Lower leg skin (tissue), 3 donors: ENCODE data around the gene GOLGA5.

Experiments used
- POLR2A ChIP-seq, 2 donors: fragments of 450-650 bp; IDR thresholded peaks; one replicate each; pipeline ENCODE4 v1.6.1; 2016 to 2017; ENCODE audit warnings: antibody characterized with exemption in 2 of 2, mild to moderate bottlenecking in 1 of 2, moderate library complexity in 1 of 2
- TF ChIP-seq, protein P1 (sequence below), 3 donors: fragments of 450-650 bp; IDR thresholded peaks; one replicate each; pipeline ENCODE4 v1.5.1; 2016; ENCODE audit warnings: antibody characterized with exemption in 3 of 3, mild to moderate bottlenecking in 3 of 3, moderate library complexity in 2 of 3

DNA sequence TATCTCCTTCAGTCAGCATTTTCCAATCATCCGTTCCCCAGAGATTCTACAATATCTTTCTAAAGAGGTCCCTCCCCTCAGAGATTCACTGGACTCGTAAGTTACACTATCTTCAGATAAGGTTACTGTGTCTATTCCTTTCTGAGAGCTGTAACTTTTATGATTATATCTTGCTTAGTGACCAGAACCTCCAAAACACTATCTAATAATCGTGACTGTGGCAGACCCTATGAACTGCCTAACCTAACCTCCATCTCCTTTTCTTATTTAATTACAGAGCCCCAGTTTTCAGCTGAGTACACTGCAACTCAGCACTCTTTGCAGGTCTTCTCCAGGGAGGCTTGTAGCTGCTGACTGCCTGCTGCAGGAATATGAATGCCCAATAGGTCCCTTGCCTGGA lies 90.3 kb downstream of the GOLGA5 start:
- no peak for TF ChIP-seq POLR2A (IDR thresholded peaks at IDR 0.05)
- TF ChIP-seq, protein P1, sequence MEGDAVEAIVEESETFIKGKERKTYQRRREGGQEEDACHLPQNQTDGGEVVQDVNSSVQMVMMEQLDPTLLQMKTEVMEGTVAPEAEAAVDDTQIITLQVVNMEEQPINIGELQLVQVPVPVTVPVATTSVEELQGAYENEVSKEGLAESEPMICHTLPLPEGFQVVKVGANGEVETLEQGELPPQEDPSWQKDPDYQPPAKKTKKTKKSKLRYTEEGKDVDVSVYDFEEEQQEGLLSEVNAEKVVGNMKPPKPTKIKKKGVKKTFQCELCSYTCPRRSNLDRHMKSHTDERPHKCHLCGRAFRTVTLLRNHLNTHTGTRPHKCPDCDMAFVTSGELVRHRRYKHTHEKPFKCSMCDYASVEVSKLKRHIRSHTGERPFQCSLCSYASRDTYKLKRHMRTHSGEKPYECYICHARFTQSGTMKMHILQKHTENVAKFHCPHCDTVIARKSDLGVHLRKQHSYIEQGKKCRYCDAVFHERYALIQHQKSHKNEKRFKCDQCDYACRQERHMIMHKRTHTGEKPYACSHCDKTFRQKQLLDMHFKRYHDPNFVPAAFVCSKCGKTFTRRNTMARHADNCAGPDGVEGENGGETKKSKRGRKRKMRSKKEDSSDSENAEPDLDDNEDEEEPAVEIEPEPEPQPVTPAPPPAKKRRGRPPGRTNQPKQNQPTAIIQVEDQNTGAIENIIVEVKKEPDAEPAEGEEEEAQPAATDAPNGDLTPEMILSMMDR (IDR thresholded peaks at IDR 0.05): no peak
